CD4-positive, alpha-beta T cell treated with Interferon gamma for 1 hour (primary cell): ENCODE results near the gene TMEM207.
"Not testable (repeated sequence)": the region's sequence is repeated elsewhere in the genome, so short reads cannot be mapped to it uniquely, and the experiment has no call there.

ENCODE experiments used
- DNase-seq: peaks from one replicate; pipeline ENCODE4 v3.0.0-alpha.2; 2020

TMEM207 gene

DNA sequence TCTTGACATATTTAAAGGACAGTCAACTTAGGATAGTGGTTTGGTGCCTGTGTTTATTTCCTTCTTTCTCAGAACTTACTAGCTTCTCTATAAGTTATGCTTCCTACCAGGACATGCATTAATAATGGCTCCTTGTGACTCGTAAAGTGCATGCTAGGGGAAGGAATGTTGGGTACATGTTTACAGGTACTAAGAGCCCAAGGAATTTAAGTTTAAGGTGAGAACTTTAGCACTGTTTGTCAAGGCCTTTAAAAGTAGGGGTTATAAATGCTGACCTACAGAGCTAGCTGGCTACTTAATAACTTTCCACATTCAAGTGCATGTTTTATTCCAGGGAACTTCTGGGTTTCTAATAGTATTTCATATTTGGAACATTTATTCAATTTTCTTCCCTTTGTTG lies at the start of gene TMEM207:
Gene TMEM207, minus strand, starts transcription at position 101 of the 400 bp plus-strand sequence. Its CDS starts 92 bp downstream, at position 9.
- DNase-seq = no peak

DNA sequence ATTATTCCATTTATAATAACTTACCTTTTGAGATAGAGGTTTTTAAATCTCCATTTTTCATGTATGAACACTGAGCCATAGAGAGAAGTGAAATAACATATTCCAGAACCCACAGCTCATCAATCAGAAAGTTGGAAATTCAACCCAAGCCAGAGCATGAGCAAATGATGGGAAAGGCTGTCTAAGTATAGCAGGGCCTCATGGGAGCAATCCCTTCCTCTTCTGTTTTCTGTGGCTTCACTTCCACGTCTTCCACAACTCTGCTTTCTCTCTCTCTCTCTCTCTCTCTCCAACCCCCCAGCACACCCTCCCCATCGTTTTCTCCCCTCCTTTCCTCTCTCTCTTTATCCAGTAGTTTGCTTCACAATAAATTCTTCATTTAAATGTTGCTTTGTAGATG lies 49.4 kb upstream of the TMEM207 start:
- DNase-seq = no peak

DNA sequence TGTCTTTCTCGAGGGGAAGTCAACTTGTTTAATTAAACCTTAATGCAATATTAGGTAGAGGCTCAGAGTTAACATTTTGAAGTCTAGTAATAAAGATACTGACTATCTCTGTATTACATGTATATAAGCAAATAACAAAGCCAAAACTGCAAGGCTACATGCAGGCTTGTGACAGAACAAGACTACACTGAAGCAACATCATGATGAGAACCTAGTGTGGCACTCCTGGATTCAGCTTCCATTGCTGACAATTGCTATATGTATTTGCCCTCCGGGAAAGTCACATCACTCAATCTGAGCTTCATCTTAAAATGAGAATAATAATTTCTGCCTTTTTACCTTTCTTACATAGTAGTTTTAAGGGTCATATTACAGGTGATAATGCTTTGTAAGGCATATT lies 48.6 kb upstream of the TMEM207 start:
- no peak for DNase-seq

DNA sequence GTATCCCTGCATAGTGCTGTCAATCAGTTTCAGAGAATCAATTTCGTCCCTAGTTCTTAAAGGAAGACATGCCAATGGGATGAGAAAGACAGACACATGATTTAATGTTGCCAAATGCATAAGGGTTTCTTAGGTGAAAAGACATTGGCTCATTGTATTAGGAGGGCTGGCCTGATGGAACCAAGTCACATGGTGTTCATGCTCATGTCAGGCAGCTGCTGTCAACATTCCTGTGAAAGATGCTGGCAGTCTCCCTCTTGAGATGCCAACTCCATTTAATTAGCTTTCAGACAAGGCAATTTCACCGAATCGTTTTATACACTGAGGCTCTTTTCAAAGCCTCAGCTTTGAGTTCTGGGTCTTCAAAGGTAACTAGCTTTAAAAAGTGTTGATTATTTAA lies 48.1 kb upstream of the TMEM207 start:
- DNase-seq = no peak

GRCh38 chr3:190496859-190497258 lies 47.2 kb upstream of the TMEM207 start:
- no peak for DNase-seq

DNA sequence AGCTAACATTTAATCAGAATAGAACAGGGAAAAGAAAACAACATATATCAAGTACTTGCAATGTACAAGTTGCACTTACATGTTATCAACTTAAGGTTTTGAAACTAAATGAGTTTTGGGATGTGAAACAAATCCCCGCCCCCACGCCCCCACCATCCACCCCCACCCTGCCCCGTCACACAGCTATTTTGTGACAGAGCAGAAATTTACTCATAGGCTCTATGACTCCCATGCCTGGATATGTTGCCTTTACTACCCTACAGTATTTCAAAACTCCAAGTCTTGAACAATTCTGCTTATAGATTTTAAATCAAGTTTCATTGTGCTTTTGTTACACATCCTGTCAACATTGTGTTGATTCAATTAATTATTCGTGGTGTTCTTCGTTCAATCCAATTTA lies 46.1 kb upstream of the TMEM207 start:
- DNase-seq = no peak

DNA sequence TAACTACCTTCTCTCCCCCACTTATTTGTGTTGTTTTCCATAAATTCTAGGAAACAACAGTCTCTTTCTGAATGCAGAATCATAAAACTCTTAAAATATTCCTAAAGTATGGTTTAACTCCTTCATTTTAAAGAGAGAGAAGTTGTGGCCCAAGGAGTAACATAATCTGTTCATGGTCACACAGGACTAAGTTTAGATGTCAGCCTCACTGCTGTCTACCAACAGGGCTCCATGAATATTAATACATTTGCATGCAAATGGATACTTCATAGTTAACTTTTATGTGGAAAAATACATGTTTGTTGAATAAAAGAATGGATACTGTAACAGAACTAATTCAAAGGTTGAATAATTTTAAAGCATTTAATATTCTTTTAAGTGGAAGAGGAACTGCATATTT lies 45.7 kb upstream of the TMEM207 start:
- DNase-seq = no peak

DNA sequence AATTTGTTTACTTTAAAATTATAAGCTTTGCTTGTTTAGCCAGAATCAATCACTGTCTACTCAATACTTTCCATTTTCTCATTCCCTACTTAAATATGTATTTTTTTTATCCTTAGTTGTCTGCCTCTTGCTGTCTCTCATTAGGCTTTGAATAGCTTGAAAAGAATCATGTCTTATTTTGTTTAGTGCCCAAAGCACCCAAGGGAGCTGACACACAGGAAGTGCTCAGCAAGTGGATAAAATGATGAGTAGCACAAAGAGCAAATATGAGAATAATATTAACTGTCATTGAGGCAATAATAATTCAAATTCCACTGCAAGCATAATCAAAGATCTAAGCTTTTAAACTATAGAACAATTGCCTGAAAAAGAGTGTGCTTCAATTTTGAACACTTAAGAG lies 45.2 kb upstream of the TMEM207 start:
- no peak for DNase-seq

GRCh38 chr3:190492966-190493365 lies 43.3 kb upstream of the TMEM207 start:
- no peak for DNase-seq

DNA sequence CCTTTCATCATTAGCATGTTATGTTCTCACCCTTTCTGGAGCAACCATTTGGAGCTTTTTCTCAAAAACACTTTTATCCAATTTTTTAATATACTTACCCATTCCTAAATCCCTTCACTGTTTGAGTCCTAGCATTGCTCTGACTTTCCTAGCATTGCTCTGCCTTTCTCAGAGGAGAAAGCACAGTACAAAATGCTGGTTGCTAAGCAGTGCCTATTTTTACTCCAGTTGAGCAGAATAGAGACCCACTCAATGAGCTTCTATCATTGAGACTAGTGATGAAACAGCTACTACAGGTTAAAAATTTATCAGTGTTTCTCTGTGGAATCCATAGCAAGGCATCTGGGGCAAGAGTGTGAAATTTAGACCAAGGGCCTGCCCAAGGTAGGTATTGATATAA lies 42.4 kb upstream of the TMEM207 start:
- no peak for DNase-seq

- no peak for DNase-seq
Measured at GRCh38 chr3:190491533-190492054, 41.9 kb upstream of the TMEM207 start.

DNA sequence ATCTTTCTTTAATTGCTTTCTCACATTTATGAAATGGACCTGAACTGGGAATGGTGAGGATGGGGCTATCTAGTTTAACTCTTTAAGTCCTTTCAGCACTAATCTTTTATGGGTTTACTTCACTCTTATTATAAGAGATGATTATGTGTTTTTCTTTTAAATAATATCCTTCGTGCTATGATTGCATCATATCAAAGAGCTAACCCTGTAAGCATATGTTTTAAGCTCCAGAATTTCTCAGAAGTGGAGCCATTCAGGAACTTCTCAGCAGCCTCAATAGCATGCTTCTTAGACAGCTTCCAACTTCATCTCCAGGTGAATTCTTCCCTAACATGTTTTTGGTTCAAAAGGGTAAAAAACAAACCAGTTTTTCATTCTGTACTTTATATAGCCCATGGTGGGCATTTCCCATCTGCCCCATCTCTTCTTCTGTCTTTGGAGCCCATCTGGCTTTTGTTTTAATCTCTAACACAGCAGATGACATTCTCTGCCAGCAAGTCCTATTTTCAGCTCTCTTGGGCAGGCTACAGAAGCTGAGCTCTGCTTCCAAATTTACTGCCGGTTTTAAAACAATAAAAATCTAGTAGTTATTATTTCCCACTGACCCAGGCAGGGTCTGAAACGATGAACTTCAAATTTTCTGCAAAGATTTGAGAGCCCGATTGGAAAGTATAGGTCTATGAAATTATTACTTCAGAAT lies 37.4 kb upstream of the TMEM207 start:
- DNase-seq = no peak

- DNase-seq = no peak
Measured at GRCh38 chr3:190486533-190486864, 36.8 kb upstream of the TMEM207 start.

GRCh38 chr3:190485830-190486532 lies 36.3 kb upstream of the TMEM207 start:
- DNase-seq = no peak

GRCh38 chr3:190481779-190482178 lies 32.1 kb upstream of the TMEM207 start:
- no peak for DNase-seq

DNA sequence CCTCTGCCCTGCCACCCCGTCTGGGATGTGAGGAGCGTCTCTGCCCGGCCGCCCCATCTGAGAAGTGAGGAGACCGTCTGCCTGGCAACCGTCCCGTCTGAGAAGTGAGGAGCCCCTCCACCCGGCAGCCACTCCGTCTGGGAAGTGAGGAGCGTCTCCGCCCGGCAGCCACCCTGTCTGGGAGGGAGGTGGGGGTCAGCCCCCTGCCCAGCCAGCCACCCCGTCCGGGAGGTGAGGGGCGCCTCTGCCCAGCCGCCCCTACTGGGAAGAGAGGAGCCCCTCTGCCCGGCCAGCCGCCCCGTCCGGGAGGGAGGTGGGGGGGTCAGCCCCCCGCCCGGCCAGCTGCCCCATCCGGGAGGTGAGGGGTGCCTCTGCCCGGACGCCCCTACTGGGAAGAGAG lies 23.6 kb upstream of the TMEM207 start:
- not testable (repeated sequence) for DNase-seq

DNA sequence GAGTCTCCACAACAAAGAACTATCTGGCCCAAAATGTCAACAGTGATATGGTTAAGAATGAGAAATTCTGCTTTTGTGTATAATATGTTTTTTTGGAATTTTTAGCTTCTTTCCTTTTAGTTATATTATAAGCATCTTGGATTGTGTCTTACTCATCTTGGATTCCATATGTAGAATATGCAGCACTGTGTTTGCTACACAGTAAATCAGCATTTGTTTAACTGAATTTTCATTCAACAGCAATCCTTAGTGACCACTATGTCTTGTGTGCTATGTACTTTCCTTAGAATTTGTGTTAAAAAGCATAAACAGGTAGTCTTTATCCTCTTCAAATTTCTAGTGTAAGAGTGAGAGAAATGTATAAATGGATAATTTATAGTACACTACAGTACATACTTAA lies 18.2 kb upstream of the TMEM207 start:
- no peak for DNase-seq

DNA sequence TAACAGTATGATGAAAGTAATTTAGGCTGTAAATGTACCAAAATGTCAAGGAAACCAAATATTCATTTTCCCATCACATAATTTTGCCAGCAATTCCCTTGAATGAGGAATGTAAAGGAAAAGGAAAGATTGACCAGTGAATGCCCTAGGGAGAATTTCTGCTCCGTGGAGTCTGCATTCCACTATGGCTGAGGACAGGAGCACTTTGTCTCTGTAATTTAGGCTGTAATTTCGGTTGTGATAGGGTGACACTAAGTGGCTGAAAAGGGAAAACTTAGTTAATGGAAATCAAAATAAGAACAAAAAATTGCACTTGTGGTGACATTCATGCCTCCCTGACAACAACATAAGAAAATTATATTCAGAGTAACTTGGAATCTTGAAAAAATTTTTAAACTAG lies 8.3 kb upstream of the TMEM207 start:
- no peak for DNase-seq

GRCh38 chr3:190456770-190457169 lies 7.1 kb upstream of the TMEM207 start:
- no peak for DNase-seq

DNA sequence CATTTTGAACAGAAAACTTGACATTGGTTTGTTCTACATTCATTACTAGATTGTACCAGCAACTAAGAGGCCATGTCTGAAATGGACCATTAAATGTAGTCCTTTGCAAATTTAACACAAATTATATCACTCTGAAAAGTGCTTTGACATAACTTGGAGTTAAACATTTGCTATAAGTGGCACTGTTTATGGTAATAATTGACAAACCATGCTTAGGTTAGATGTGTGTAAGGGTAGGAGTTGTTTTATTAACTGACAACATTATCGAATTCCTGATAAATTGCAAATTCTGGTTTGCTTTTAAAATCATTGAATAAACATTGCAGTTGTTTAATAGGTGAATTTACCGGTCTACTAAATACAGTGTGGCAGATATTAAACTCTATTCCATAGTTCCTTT lies 6.1 kb upstream of the TMEM207 start:
- no peak for DNase-seq

GRCh38 chr3:190448256-190448655 lies 1.4 kb downstream of the TMEM207 start:
- DNase-seq = no peak

- DNase-seq = no peak
Measured at GRCh38 chr3:190446573-190447279, 3.0 kb downstream of the TMEM207 start.

DNA sequence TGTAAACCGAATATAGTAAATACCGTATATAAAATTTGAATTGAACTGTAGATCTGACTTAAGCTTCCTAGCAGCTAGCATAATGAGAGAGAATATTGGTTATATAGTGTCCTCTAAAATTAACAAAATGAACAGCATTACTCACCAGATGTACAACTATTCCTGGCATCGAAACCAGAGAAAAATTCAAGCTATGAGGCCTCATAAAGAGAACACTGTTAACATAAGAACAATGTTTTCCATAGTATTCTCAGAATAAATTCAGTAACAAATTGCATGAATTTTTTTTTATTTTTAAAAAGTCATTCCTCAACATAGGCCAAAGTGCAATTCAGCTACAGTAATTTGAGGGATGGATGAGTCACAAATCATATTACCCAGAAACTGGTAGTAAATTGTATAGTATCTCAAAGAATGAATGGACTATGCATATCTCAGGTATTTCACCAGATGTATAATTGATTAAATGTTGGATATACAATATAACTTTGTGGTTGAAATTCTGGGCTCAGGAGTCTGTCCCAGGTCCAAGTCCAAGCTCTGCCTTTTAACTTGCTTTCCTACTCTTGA lies 5.0 kb downstream of the TMEM207 start:
- no peak for DNase-seq

GRCh38 chr3:190444006-190444405 lies 5.7 kb downstream of the TMEM207 start:
- no peak for DNase-seq
